ENCODE data around the gene TRAPPC10. TPM values are rescaled to one million over a fixed set of nuclear protein-coding genes. Genes with fewer than 3 reads are reported as not detected.

TRAPPC10 gene
- total and polyA plus RNA-seq, 2 donors (not counting 1 experiment from before 2014, with no cell fraction given): 15.4 to 22.0 TPM

DNA sequence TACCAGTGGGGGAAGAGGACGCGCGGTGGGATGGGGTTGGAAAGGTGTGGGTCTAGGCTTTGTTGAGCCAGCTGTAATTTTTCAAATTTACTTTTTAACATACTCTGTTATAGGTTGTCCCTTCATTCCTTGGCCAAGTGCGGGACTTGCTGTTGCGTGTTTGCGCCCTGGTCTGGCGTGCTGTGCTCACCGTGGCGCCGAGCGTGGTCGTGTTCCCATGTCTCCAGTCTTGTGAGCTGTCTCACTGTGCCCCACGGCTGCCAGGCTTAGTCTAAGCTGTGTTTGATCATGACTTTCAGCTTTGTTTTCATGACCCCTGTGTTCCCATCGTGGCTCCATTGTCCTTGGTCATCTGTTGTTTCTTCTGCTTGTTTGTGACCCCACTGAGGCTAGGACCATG, 26.0 kb downstream of the TRAPPC10 start:
- Histone ChIP-seq H3K4me3 (replicated peaks in 1 of 4; ENCODE audit: control extremely low read depth in 1 of 4, insufficient read depth in 1 of 4, low read depth in 3 of 4, low read length in 4 of 4) (no peak overlapping the region), H3K4me1 (ENCODE audit: control insufficient read depth, extremely low read depth, insufficient read depth, low read length) (no peaks in the 10 kb centered on the region), H3K4me2 (ENCODE audit: extremely low read depth, insufficient read depth, low read length) (no peak overlapping the region), H2AFZ (ENCODE audit: low read length) (no peak overlapping the region), H3K27ac (ENCODE audit: insufficient read depth, low read length) (no peak overlapping the region), H3K9ac (ENCODE audit: insufficient read depth, low read length) (no peak overlapping the region), H4K20me1 (ENCODE audit: control insufficient read depth, extremely low read depth, insufficient read depth, low read length) (no peaks in the 10 kb centered on the region), H3K36me3 (ENCODE audit: control insufficient read depth, insufficient read depth, low read length) (peaks cover 5% of the 10 kb centered on the region), H3K79me2 (ENCODE audit: control insufficient read depth, insufficient read depth, low read length) (peaks cover 2% of the 10 kb centered on the region), H3K27me3 (ENCODE audit: control insufficient read depth, insufficient read depth, low read length) (no peaks in the 10 kb centered on the region), H3K9me3 (ENCODE audit: control insufficient read depth, insufficient read depth, low read depth, low read length) (no peaks in the 10 kb centered on the region)
- no peak for DNase-seq (ENCODE audit: low read depth in 2 of 2)
- TF ChIP-seq, protein P1, sequence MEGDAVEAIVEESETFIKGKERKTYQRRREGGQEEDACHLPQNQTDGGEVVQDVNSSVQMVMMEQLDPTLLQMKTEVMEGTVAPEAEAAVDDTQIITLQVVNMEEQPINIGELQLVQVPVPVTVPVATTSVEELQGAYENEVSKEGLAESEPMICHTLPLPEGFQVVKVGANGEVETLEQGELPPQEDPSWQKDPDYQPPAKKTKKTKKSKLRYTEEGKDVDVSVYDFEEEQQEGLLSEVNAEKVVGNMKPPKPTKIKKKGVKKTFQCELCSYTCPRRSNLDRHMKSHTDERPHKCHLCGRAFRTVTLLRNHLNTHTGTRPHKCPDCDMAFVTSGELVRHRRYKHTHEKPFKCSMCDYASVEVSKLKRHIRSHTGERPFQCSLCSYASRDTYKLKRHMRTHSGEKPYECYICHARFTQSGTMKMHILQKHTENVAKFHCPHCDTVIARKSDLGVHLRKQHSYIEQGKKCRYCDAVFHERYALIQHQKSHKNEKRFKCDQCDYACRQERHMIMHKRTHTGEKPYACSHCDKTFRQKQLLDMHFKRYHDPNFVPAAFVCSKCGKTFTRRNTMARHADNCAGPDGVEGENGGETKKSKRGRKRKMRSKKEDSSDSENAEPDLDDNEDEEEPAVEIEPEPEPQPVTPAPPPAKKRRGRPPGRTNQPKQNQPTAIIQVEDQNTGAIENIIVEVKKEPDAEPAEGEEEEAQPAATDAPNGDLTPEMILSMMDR (conservative IDR thresholded peaks at IDR 0.05 in 1 of 2, IDR thresholded peaks at IDR 0.05 in 1 of 2; ENCODE audit: low read depth in 1 of 2, low read length in 2 of 2): no peak
- no peak for TF ChIP-seq EZH2 (IDR thresholded peaks at IDR 0.05; ENCODE audit: low read length, missing control alignments)

DNA sequence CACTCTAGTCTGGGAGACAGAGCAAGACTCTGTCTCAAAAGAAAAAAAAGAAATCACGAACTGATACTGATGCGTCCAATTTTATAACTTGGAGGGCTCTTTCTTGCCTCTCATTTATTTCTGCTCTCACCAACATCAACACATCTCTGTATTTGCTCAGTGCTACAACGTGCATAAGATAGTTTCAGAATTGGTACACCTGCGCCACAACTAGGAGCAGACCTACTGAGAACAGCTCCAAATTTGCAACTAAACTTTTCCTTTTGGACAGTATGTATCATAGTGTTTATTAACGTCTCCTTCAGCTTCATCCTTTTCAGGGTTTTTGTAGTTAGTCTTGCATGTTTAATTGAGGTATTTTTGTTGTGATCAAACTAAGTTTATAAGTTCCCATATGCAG, 27.7 kb downstream of the TRAPPC10 start:
- DNase-seq (ENCODE audit: low read depth in 2 of 2): no peak
- no peak overlapping the region for H2AFZ ChIP-seq (ENCODE audit: low read length)
- H3K79me2 ChIP-seq (ENCODE audit: control insufficient read depth, insufficient read depth, low read length): peaks cover 6% of the 10 kb centered on the region
- TF ChIP-seq EZH2 (IDR thresholded peaks at IDR 0.05; ENCODE audit: low read length, missing control alignments): no peak
- TF ChIP-seq, protein P1 (conservative IDR thresholded peaks at IDR 0.05 in 1 of 2, IDR thresholded peaks at IDR 0.05 in 1 of 2; ENCODE audit: low read depth in 1 of 2, low read length in 2 of 2): no peak
- no peak overlapping the region for H3K4me2 ChIP-seq (ENCODE audit: extremely low read depth, insufficient read depth, low read length)
- no peak overlapping the region for H3K27ac ChIP-seq (ENCODE audit: insufficient read depth, low read length)
- H3K27me3 ChIP-seq (ENCODE audit: control insufficient read depth, insufficient read depth, low read length): no peaks in the 10 kb centered on the region
- no peak overlapping the region for H3K9ac ChIP-seq (ENCODE audit: insufficient read depth, low read length)
- no peaks in the 10 kb centered on the region for H3K4me1 ChIP-seq (ENCODE audit: control insufficient read depth, extremely low read depth, insufficient read depth, low read length)
- peaks cover 4% of the 10 kb centered on the region for H3K36me3 ChIP-seq (ENCODE audit: control insufficient read depth, insufficient read depth, low read length)
- no peaks in the 10 kb centered on the region for H3K9me3 ChIP-seq (ENCODE audit: control insufficient read depth, insufficient read depth, low read depth, low read length)
- H4K20me1 ChIP-seq (ENCODE audit: control insufficient read depth, extremely low read depth, insufficient read depth, low read length): no peaks in the 10 kb centered on the region
- no peak overlapping the region for H3K4me3 ChIP-seq (replicated peaks in 1 of 4; ENCODE audit: control extremely low read depth in 1 of 4, insufficient read depth in 1 of 4, low read depth in 3 of 4, low read length in 4 of 4)

DNA sequence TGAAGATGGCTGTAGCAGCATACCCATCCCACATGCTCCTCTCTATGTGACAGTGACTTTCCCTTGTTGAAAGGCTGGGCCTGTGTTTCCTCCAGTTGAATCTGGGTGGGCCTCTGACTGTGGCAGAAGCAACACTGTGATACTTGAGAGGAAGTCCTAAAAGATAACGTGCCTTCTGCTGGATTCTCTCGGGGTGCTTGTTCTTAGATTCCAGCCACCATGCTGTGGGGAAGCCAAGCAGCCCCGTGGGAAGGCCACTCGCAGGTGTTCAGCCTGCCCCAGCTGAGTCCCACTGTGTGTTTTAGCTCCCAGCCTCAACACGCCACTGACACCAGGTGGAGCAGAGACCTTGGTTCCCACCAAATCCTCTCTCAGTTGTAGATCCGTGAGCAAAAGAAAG, 31.5 kb downstream of the TRAPPC10 start:
- Histone ChIP-seq H3K36me3 (ENCODE audit: control insufficient read depth, insufficient read depth, low read length) (peaks cover 1% of the 10 kb centered on the region), H3K27ac (ENCODE audit: insufficient read depth, low read length) (no peak overlapping the region), H3K4me1 (ENCODE audit: control insufficient read depth, extremely low read depth, insufficient read depth, low read length) (no peaks in the 10 kb centered on the region), H3K79me2 (ENCODE audit: control insufficient read depth, insufficient read depth, low read length) (peaks cover 6% of the 10 kb centered on the region), H3K9me3 (ENCODE audit: control insufficient read depth, insufficient read depth, low read depth, low read length) (no peaks in the 10 kb centered on the region), H3K27me3 (ENCODE audit: control insufficient read depth, insufficient read depth, low read length) (no peaks in the 10 kb centered on the region), H3K4me2 (ENCODE audit: extremely low read depth, insufficient read depth, low read length) (no peak overlapping the region), H3K4me3 (replicated peaks in 1 of 4; ENCODE audit: control extremely low read depth in 1 of 4, insufficient read depth in 1 of 4, low read depth in 3 of 4, low read length in 4 of 4) (no peak overlapping the region), H3K9ac (ENCODE audit: insufficient read depth, low read length) (no peak overlapping the region), H4K20me1 (ENCODE audit: control insufficient read depth, extremely low read depth, insufficient read depth, low read length) (no peaks in the 10 kb centered on the region), H2AFZ (ENCODE audit: low read length) (no peak overlapping the region)
- TF ChIP-seq, protein P1 (conservative IDR thresholded peaks at IDR 0.05 in 1 of 2, IDR thresholded peaks at IDR 0.05 in 1 of 2; ENCODE audit: low read depth in 1 of 2, low read length in 2 of 2): no peak
- TF ChIP-seq EZH2 (IDR thresholded peaks at IDR 0.05; ENCODE audit: low read length, missing control alignments): no peak
- DNase-seq (ENCODE audit: low read depth in 2 of 2): no peak

Data from fibroblast of lung (primary cell).